Naive thymus-derived CD4-positive, alpha-beta T cell (primary cell): ENCODE data around the gene UHRF1. TPM values are rescaled to one million over a fixed set of nuclear protein-coding genes. Genes with fewer than 3 reads are reported as not detected.
"Not testable (repeated sequence)": the region's sequence is repeated elsewhere in the genome, so short reads cannot be mapped to it uniquely, and the experiment has no call there.

ENCODE experiments used
- ATAC-seq: fragments of 150-1000 bp; cut with Tn5 transposase; 2 replicates; pipeline ENCODE4 v1.10.0; 2021; ENCODE audit warnings: mild to moderate bottlenecking, moderate library complexity
- CTCF ChIA-PET: fragments of 350-600 bp; sonication (Branson Sonifier 250); formaldehyde crosslinking; loops from one replicate; lab custom pipeline; 2021; ENCODE audit warnings: antibody characterized with exemption; lab: Charles Lee
- POLR2A ChIA-PET: fragments of 350-600 bp; sonication (Branson Sonifier 250); formaldehyde crosslinking; loops from one replicate; lab custom pipeline; 2021; ENCODE audit warnings: antibody characterized with exemption, inconsistent platforms; lab: Charles Lee
- DNase-seq, 9 donors: peaks; one replicate each; pipeline versions ENCODE4 v3.0.0 to v3.0.0-alpha.2; 2020 to 2022; ENCODE audit warnings: mixed read lengths in 1 of 9
- H3K27ac ChIP-seq: one replicate; pipeline ENCODE4 v1.7.0; 2013; ENCODE audit warnings: mild to moderate bottlenecking, low read depth, low read length, moderate library complexity
- H3K27me3 ChIP-seq, 2 donors: one replicate each; pipeline ENCODE4 v1.7.0; 2013; ENCODE audit warnings: low read length in 2 of 2, mild to moderate bottlenecking in 2 of 2, moderate library complexity in 2 of 2; ENCODE audit not compliant: control insufficient read depth in 2 of 2, insufficient read depth in 2 of 2
- H3K36me3 ChIP-seq, 3 experiments: 1 replicate in 2 of 3; 2 replicates in 1 of 3; pipeline ENCODE4 v1.7.0; 2013; ENCODE audit warnings: low read length in 3 of 3, mild to moderate bottlenecking in 3 of 3, moderate library complexity in 1 of 3; ENCODE audit not compliant: insufficient read depth in 3 of 3, control insufficient read depth in 2 of 3
- H3K4me1 ChIP-seq, 2 donors: one replicate each; pipeline ENCODE4 v1.7.0; 2013; ENCODE audit warnings: low read length in 2 of 2, mild to moderate bottlenecking in 2 of 2, moderate library complexity in 1 of 2; ENCODE audit not compliant: control insufficient read depth in 2 of 2, insufficient read depth in 2 of 2
- H3K4me3 ChIP-seq: 2 replicates; pipeline ENCODE4 v1.7.0; 2013; ENCODE audit warnings: mild to moderate bottlenecking, low read length
- H3K9me3 ChIP-seq, 3 experiments: 1 replicate in 2 of 3; 2 replicates in 1 of 3; pipeline ENCODE4 v1.7.0; 2013; ENCODE audit warnings: low read length in 3 of 3; ENCODE audit not compliant: control insufficient read depth in 2 of 3
- H3K27ac Mint-ChIP-seq, 9 donors: one replicate each; pipeline ENCODE4 v1.8.0; 2020 to 2022; ENCODE audit warnings: mixed read lengths in 9 of 9, mild to moderate bottlenecking in 8 of 9, moderate library complexity in 5 of 9, inconsistent platforms in 2 of 9
- H3K27me3 Mint-ChIP-seq, 5 donors: one replicate each; pipeline ENCODE4 v1.8.0; 2021 to 2022; ENCODE audit warnings: mixed read lengths in 5 of 5, mild to moderate bottlenecking in 1 of 5
- H3K36me3 Mint-ChIP-seq, 5 donors: one replicate each; pipeline ENCODE4 v1.8.0; 2020 to 2022; ENCODE audit warnings: mixed read lengths in 5 of 5, mild to moderate bottlenecking in 3 of 5, inconsistent platforms in 1 of 5
- H3K4me1 Mint-ChIP-seq, 7 donors: one replicate each; pipeline ENCODE4 v1.8.0; 2020 to 2022; ENCODE audit warnings: mixed read lengths in 7 of 7, mild to moderate bottlenecking in 3 of 7, inconsistent platforms in 1 of 7
- H3K4me3 Mint-ChIP-seq, 10 donors: one replicate each; pipeline ENCODE4 v1.8.0; 2020 to 2022; ENCODE audit warnings: mild to moderate bottlenecking in 10 of 10, mixed read lengths in 10 of 10, moderate library complexity in 6 of 10, inconsistent platforms in 2 of 10
- H3K9me3 Mint-ChIP-seq, 11 donors: one replicate each; pipeline ENCODE4 v1.8.0; 2020 to 2022; ENCODE audit warnings: mixed read lengths in 11 of 11, mild to moderate bottlenecking in 4 of 11, inconsistent platforms in 1 of 11, moderate library complexity in 1 of 11
- intact Hi-C, 2 donors: fragments of 100-400 bp; cut with micrococcal nuclease; formaldehyde crosslinking; loops; one replicate each; pipeline ENCODE4 v1.15.1; 2023
- polyA plus RNA-seq, 2 donors: library from polyadenylated mRNA; unstranded; fragments of 300-500 nt; fragmentation: Illumina TruSeq; gene quantifications; one replicate each; pipeline ENCODE4 v1.2.3, GENCODE V29; 2021
- total RNA-seq, 6 experiments: library from RNA in 5 of 6; stranded (reverse) in 5 of 6; gene quantifications; 1 replicate in 5 of 6; 2 replicates in 1 of 6; pipeline ENCODE4 v1.2.3 and lab custom pipeline; 2021 to 2026

Gene UHRF1
- total and polyA plus RNA-seq, 7 experiments from 2014 or later: 0.06 to 94.0 (median 0.11) TPM

GRCh38 chr19:4941638-4942169 is 32.4 kb downstream of the UHRF1 start:
- intact Hi-C loops, H3K9me3 Mint-ChIP-seq, POLR2A ChIA-PET, ATAC-seq, H3K4me1 Mint-ChIP-seq, CTCF ChIA-PET, H3K27me3 Mint-ChIP-seq, H3K27ac ChIP-seq, DNase-seq, H3K4me3 ChIP-seq, H3K36me3 ChIP-seq, H3K27me3 ChIP-seq, H3K4me1 ChIP-seq, H3K27ac Mint-ChIP-seq, H3K4me3 Mint-ChIP-seq, H3K9me3 ChIP-seq: not testable (repeated sequence)
- H3K36me3 Mint-ChIP-seq: peaks cover 0 to 15% (median 0%) of the 10 kb centered on the region in 5 donors

- H3K27ac Mint-ChIP-seq, DNase-seq, H3K4me3 Mint-ChIP-seq, POLR2A ChIA-PET, H3K27ac ChIP-seq, H3K27me3 ChIP-seq, H3K4me1 ChIP-seq, H3K4me1 Mint-ChIP-seq, H3K27me3 Mint-ChIP-seq, H3K9me3 Mint-ChIP-seq, H3K36me3 ChIP-seq, CTCF ChIA-PET, H3K9me3 ChIP-seq, H3K4me3 ChIP-seq, intact Hi-C loops: not testable (repeated sequence)
- peak; percentile 24 for ATAC-seq
- H3K36me3 Mint-ChIP-seq: peaks cover 0 to 22% (median 0%) of the 10 kb centered on the region in 5 donors
These were observed 41.3 kb downstream of the UHRF1 start for GRCh38 chr19:4950650-4951049.

DNA sequence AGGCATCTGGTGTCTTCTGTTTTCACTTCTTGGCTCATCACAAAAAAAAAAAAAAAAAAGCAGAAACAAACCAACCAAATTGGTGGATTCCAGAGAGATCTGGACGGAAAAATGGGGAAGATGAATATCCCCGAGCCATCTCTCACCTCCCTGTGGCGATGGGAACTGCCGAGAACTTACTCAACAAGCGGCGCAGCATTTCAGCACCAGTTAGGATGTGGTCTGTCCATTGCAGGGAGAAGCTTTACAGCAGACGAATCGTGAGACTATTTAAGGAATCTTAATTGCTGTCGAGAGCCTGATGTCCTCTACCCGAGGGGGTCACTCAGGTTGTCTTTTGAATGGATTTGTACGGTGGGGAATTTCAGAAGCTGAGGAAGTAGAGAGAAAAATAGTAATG is 42.4 kb downstream of the UHRF1 start:
- no peak overlapping the region for H3K4me3 ChIP-seq
- Mint-ChIP-seq H3K27me3 (no peaks in the 10 kb centered on the region), H3K4me3 (no peak overlapping the region), H3K36me3 (peaks cover 0 to 16% (median 0%) of the 10 kb centered on the region in 5 donors), H3K4me1 (no peaks in the 10 kb centered on the region), H3K27ac (no peak overlapping the region), H3K9me3 (no peaks in the 10 kb centered on the region)
- ChIA-PET CTCF (interaction anchor here (0.6 kb wide), 1 partner anchor 23 kb away, joined by 3 read pairs; no protein-coding TSS in a partner anchor), POLR2A (no interaction called here)
- no peaks in the 10 kb centered on the region for H3K27me3 ChIP-seq
- intact Hi-C loops: no loop called here
- H3K4me1 ChIP-seq: no peaks in the 10 kb centered on the region
- H3K27ac ChIP-seq: no peak overlapping the region
- no peak for ATAC-seq
- H3K36me3 ChIP-seq: no peaks in the 10 kb centered on the region
- DNase-seq: no peak
- H3K9me3 ChIP-seq: no peaks in the 10 kb centered on the region

- Histone ChIP-seq H3K27me3 (no peaks in the 10 kb centered on the region), H3K36me3 (no peaks in the 10 kb centered on the region), H3K9me3 (no peaks in the 10 kb centered on the region), H3K4me3 (no peak overlapping the region), H3K27ac (no peak overlapping the region), H3K4me1 (no peaks in the 10 kb centered on the region)
- H3K4me3 Mint-ChIP-seq: no peak overlapping the region
- no peak overlapping the region for H3K27ac Mint-ChIP-seq
- intact Hi-C loops: no loop called here
- H3K36me3 Mint-ChIP-seq: peaks cover 0 to 11% (median 0%) of the 10 kb centered on the region in 5 donors
- no peak for ATAC-seq
- no peak for DNase-seq
- ChIA-PET POLR2A (no interaction called here), CTCF (no interaction called here)
- no peaks in the 10 kb centered on the region for H3K9me3 Mint-ChIP-seq
- no peaks in the 10 kb centered on the region for H3K27me3 Mint-ChIP-seq
- H3K4me1 Mint-ChIP-seq: no peaks in the 10 kb centered on the region
These were observed 43.6 kb downstream of the UHRF1 start for GRCh38 chr19:4952945-4953344.

DNA sequence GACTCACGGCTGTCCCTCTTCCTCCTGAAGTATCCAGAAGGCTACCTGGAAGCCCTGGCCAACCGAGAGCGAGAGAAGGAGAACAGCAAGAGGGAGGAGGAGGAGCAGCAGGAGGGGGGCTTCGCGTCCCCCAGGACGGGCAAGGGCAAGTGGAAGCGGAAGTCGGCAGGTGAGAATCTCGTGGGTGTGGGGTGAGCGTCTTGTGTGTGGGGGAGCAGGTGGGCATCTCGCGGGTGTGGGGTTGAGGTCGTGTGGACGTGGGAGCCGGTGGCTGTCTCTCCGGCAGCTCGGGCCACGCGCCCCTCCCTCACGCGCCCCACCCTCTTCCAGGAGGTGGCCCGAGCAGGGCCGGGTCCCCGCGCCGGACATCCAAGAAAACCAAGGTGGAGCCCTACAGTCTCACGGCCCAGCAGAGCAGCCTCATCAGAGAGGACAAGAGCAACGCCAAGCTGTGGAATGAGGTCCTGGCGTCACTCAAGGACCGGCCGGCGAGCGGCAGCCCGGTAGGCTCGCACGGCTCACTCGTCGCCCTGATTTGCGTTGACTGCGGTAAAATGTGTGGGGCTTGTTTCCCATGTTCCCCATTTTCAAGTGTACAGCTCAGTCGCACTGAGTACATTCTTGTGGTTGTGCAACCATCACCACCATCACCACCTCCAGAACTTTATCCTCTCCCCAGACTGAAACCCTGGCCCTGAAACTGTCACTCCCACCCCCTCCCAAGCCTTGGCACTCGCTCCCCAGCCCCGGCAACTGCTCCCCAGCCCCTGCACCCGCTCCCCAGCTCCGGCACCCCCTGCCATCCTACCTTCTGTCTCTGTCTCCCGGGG is 45.2 kb downstream of the UHRF1 start:
- H3K4me3 ChIP-seq, H3K27me3 ChIP-seq, DNase-seq, POLR2A ChIA-PET, H3K4me1 ChIP-seq, ATAC-seq, H3K4me1 Mint-ChIP-seq, H3K27me3 Mint-ChIP-seq, H3K9me3 ChIP-seq, H3K9me3 Mint-ChIP-seq, intact Hi-C loops, H3K4me3 Mint-ChIP-seq, H3K36me3 ChIP-seq, H3K27ac Mint-ChIP-seq, H3K36me3 Mint-ChIP-seq, H3K27ac ChIP-seq: not testable (repeated sequence)
- CTCF ChIA-PET: interaction anchor here (0.8 kb wide), 1 partner anchor 145 kb away, joined by 3 read pairs; no protein-coding TSS in a partner anchor

- H3K27me3 Mint-ChIP-seq: no peaks in the 10 kb centered on the region
- DNase-seq (no peak), ATAC-seq (no peak)
- no peaks in the 10 kb centered on the region for H3K27me3 ChIP-seq
- ChIA-PET CTCF (no interaction called here), POLR2A (no interaction called here)
- H3K4me1 Mint-ChIP-seq: no peaks in the 10 kb centered on the region
- no peaks in the 10 kb centered on the region for H3K4me1 ChIP-seq
- no peak overlapping the region for H3K4me3 Mint-ChIP-seq
- H3K36me3 Mint-ChIP-seq: peaks cover 0 to 13% (median 0%) of the 10 kb centered on the region in 5 donors
- H3K27ac Mint-ChIP-seq: no peak overlapping the region
- no peaks in the 10 kb centered on the region for H3K9me3 ChIP-seq
- H3K4me3 ChIP-seq: no peak overlapping the region
- intact Hi-C loops: no loop called here
- H3K36me3 ChIP-seq: no peaks in the 10 kb centered on the region
- H3K9me3 Mint-ChIP-seq: no peaks in the 10 kb centered on the region
- no peak overlapping the region for H3K27ac ChIP-seq
These were observed 46.0 kb downstream of the UHRF1 start for GRCh38 chr19:4955274-4955673.

- Mint-ChIP-seq H3K27ac (no peak overlapping the region), H3K4me1 (no peaks in the 10 kb centered on the region), H3K36me3 (peaks cover 0 to 11% (median 0%) of the 10 kb centered on the region in 5 donors), H3K9me3 (no peaks in the 10 kb centered on the region), H3K4me3 (no peak overlapping the region), H3K27me3 (no peaks in the 10 kb centered on the region)
- Histone ChIP-seq H3K4me1 (no peaks in the 10 kb centered on the region), H3K9me3 (no peaks in the 10 kb centered on the region), H3K27me3 (no peaks in the 10 kb centered on the region), H3K36me3 (no peaks in the 10 kb centered on the region), H3K4me3 (no peak overlapping the region), H3K27ac (no peak overlapping the region)
- CTCF ChIA-PET: no interaction called here
- intact Hi-C loops: no loop called here
- ATAC-seq: no peak
- POLR2A ChIA-PET: no interaction called here
- DNase-seq: no peak
These were observed 48.7 kb downstream of the UHRF1 start for GRCh38 chr19:4957981-4958380.
